T-helper 1 cell (primary cell): Measurements from ENCODE around the gene NOP9.
"Not testable (repeated sequence)": the region's sequence is repeated elsewhere in the genome, so short reads cannot be mapped to it uniquely, and the experiment has no call there.

Source experiments
- DNase-seq, 5 donors: peaks; one replicate each; pipeline ENCODE4 v3.0.0-alpha.2; 2012 to 2020

The NOP9 gene

DNA sequence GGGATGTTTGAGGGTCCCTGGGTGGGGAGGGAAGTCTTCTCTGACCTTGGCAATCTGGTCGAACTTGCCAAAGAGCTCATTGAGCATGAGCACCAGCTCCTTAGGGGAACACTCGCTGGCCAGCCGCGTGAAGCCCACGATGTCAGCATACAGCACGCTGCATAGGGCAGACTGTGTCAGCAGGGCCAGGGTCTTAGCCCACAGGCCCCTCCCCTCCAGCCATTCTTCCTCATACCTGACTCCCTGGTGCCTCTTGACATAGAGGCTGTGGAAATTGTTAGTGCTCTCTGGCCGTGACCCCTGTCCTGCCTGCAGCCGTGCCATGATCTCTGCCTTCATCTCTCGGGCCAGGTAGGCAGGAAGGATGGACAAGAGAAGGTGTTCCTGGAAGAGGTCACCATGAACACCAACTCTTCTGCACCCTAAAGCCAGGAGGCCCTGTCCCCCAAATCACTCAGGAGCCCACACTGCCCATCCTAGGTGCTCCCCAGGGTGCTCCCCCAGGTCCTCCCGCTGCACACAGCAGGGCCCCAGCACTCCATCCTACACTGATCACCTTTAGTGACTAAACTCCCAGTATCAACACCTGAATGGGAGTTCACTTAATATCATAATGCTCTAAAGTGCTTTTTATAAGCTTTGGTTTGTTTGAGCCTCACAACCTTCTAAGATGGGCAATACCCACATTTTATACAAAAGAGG lies 31.5 kb downstream of the NOP9 start:
- DNase-seq, result no peak

DNA sequence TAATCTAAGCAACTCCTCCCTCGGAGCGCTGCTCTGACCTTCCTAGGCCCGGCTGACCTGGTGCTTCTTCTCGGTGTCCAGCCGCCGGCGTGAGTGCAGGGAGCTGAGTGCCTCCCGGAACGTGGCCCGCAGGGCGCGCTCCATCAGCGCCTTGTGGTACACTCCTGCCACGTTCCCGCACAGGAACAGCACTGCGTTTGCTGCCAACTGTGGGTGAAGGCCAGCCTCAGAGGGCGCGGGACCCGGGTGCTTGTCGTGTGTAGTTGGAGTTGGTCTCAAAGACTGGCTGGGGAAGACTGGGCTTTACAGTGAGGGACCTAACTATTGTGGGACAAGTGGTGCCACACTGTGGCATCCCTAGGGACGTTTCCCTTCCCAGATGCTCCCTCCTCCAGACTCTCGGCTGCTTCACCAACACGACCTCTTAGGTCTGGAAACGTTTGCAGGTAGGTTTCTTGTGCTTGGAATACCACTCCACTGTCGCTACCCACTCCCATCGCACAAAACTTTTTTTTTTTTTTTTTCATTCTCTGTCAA lies 32.1 kb downstream of the NOP9 start:
- DNase-seq, result no peak

DNA sequence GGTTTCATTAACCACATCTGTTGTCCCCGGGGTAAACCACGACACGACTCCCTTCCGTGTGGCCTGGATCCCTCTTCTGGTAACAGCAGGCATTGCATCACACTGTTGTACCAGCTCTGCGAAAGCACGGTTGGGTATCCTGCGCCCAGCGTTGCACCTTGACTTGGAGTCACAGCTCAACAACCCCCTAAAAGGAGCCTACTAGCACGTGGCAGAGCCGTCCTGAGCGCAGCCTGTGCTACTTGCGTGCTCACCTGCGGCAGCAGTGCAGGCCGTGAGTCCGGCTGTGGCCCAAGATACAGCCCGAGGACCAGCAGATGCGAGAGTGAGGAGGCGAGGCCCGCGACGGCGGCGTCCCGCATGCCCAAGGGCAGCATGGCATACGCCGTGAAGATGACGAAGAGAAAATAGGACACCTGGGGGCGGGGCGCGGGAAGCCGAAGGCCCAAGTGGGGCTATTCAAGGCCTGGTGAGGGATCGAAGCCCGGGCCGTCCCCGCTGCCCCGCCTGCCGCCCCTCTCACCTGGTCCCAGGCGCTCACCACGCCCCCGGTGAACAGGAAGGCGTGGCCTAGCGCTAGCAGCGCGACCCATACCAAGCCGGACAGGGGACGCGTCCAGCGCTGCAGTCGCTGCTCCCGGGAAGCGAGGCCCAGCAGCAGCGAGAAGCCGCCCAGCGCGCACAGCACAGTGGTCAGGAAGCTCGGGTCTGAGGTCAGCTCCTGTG lies 32.8 kb downstream of the NOP9 start:
- peak; percentile 63 to 91 (median 79) for DNase-seq

DNA sequence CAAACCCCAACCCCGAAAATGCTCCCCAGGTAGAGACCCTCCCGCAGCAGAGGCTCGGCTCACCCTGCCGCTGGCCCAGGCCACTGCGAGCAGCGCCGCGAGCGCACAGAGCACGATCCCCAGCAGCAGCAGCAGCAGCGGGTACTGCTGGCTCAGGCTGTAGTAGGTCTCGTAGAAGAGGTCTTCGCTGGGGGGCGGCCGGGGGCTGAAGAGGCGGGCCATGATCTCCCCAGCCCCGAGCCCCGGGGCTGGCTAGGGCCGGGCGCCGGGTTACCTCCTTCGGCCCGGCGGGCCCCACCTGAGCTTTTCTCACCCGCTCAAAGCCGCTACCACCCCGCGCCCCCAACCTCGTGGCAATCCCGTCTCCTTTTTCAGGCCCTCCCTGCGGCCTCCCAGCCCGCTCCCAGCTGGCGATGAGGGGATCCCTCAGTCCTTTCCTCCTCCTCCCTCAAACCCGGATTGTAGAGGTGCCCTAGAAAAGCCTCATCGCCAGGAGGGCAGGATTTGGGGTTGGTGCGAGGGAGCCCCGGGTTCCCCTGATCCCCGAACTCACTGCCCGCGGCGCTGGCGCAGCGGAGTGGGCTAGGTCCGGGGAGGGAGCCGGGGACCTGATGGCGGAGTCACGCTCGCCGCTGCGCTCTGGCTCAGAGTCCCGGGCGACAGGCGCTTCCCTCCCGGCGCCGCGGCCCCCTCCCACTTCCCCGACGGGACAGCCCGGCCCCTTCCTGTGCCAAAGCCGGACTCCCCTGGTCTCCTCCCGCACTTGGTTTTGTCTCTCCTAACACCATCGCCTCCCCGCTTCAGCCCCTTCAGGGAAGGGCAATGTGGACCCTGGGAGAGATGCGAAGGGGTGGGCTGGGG lies 35.0 kb downstream of the NOP9 start, which contains the start of gene ADCY4:
ADCY4 (minus strand) TSS at position 641 of the 861 bp plus-strand sequence; CDS start at position 222, 419 bp downstream.
- DNase-seq, result no peak

DNA sequence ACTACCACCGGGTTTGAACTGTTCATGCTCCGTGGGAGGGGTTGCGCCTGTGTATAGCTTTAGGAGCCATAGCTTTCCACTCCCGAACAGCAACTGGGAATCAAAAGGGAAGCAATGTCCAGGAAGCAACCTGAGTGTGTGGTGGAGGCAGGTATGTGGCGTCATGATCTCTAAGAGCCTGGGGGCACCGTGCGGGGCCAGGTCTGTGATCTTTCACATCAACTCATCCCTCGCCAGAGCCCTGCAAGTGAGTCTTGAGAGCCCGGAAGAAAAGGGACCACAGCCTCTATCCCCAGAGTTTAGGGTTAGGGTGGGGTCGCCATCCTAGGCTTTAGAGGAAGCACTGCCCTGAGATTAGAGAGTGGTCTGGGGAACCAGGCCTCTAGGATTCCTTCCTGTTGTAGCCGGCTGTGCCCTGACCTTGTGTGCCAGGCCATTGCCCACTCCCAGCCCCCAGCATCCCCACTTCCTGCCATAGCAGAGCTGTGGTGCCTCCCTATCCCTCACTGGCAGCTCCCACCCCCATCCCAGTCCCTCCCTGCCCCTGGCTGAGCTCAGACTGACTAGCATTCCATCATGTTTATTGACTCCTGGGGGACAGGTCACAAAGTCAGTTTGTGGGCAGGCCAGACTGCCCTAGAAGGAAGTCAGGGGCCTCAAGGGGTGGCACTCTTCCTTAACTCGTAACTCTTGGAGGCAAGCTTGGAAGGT lies 36.0 kb downstream of the NOP9 start:
- no peak for DNase-seq

DNA sequence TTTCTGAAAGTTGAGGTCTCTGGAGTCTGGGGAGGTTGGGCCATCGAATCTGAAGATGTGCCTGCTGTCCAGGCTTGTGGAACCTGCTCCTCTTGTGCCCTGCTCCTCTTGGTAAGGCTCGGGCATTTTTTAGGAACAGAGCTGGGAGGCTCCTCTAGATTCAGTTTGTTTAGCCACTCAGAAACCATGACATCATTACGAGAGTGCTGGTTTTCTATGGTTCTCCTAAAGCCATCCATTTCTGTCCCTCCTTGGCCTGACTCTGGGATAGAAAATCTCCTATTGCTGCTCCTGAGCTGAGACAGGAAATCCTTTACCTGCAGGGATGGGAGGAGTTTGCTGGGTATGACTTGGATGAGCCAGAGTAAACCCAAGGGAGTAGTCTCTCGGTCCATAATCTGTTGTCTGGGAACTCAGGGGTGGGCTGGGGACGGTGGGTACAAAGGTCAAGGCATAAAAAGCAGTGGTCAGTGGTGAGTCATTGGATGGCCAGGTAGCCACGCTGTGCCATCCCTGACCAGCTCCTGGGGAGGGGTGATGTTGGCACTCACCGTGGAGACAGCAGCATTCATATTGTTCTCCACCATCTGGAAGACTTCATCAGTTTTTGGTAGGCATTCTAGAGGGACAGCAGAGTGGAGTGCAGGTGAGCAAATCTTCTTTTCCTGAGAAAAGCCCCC lies 37.6 kb downstream of the NOP9 start:
- DNase-seq, result no peak

DNA sequence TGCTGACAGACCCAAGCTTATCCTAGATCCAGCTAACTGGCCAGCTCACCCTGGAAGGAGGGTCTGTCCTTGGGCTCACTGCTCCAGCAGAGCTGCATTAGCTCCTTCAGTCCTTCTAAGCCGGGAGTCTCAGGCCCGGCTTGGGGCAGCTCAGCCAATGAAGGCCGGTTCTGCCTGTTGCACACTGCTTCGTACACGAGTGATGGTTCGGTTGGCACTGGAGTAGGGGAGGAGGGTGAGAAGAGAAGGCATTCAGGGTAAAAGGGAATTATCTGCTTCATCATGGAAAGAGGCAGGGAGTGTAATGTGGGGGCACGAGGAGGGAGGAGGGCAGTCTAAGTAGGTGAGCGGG lies 38.1 kb downstream of the NOP9 start:
- no peak for DNase-seq

DNA sequence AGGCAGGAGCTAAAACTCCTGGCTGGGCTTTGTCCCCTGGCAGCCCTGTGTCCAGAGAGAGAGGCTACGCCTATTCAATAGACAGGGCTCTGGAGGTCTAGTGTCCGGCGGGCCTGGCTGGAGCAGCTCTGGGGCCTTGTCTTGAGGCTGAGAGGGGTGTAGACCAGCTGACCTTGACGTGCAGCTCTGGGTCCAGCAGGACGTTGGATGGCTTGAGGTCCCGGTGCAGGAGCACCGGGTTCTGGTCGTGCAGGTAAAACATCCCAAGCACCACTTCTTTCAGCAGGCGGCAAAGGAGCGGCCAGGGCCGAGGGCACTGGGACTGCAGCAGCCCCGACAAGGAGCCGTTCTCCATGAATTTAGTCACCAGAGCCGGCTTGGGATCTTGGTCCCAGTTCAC lies 39.2 kb downstream of the NOP9 start:
- no peak for DNase-seq

DNA sequence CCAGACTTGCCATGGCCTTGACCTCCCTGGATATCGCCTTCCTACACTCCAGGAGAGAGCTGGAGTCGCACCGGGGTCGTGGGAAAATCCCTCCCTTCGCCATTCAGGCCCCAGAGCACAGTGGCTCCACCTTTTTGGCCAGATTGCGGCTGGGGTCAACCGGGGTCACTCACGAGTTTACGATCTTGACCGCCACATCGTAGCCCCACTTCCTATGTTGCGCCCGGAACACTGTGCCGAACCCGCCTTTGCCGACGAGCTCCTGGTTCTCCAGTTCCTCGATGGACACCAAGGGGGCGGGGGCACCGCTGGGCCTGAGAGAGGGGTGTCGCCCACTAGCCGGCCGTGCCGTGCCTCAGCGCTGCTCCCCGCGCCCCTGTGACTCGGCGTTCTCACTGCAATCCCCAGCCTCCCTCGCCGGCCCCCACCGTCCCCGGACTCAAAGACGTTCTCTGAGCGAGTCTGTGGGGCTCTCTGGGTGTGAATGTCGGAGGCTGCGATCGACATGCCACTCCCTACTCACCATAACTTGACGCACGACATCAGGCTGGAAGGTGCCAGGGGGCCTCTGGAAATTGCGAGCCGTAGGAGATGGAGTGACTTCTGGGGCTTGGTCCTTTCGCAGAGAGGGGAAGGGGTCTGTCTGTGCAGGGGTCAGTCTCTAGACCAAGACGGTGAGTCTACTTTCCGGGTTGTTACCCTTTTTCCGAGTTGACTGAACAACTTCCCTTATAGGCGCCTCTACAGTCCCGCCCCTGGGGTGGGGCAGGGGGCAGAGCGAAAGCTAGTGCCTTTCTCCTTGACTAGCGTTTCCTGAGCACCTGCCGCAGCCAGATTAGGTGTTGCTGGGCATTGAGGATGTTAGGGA lies 39.9 kb downstream of the NOP9 start, which contains the start of gene RIPK3:
RIPK3 (minus strand) TSS at position 708 of the 868 bp plus-strand sequence; CDS start at position 543, 165 bp downstream.
- peak in 4 of 5 donors; percentile 39 to 71 (median 54) for DNase-seq

DNA sequence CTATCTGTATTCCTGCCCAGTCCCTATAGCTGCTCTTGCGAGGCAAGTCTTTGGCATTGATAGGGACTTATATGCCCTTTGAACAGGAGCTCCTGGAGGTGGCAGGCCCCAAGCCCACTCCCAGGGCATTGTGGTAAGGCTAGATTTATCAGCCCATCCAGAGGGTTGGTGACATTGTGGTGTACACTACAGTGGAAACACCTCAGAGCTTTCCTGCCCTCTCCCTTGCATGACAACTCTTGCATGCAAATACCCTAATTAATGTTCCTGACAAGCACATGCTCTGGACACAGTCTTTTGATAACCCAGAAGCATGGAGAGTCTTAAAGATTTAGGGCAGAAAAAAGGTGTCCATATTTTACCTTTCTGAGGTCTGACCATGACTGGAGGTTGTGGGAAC lies 41.0 kb downstream of the NOP9 start:
- no peak for DNase-seq

DNA sequence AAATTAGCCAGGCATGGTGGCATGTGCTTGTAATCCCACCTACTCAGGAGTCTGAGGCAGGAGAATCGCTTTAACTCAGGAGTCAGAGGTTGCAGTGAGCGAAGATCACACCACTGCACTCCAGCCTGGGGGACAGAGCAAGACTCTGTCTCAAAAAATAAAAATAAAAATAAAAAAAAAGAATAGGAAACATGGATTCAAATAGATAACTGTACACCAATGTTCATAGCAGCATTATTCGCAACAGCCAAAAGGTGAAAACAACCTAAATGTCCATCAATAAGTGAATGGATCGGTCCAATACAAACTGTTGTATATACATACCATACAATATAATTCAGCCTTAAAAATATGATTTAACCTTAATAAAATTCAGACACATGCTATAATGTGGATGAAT lies 43.2 kb downstream of the NOP9 start:
- DNase-seq, result no peak

DNA sequence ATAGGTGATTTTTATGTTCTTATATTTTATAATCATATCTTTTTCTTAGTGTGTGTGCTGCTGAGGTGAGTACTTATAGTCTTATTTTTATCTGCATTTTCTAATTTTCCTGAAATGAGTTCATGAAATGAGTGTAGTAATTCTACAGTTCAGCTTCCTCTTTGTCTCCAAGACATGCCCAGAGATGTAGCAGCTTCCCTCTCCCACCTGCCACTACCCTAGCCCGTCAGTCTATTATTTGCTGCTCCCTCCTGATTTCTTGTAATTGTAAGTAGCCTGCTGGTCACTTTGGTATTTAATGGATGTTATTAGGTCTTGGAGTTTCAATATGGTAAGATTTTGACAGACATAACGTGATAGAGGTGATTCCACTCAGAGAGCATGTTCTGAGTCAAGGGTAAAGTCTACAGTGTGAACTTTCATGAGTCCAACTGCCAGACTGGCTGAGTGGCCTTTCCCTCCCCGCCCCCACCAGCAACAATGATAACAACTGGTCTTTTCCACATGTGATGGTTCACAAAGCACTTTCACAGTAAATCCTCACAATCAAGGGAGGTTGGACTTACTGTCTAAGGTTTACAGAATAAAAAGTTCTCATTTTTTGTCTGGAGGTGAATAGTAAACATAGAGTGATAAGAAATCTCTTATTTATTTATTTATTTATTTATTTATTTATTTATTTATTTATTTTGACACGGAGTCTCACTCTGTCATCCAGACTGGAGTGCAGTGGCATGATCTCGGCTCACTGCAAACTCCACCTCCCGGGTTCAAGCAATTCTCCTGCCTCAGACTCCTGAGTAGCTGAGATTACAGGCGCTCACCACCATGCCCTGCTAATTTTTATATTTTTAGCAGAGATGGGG lies 44.4 kb downstream of the NOP9 start:
- no peak for DNase-seq

DNA sequence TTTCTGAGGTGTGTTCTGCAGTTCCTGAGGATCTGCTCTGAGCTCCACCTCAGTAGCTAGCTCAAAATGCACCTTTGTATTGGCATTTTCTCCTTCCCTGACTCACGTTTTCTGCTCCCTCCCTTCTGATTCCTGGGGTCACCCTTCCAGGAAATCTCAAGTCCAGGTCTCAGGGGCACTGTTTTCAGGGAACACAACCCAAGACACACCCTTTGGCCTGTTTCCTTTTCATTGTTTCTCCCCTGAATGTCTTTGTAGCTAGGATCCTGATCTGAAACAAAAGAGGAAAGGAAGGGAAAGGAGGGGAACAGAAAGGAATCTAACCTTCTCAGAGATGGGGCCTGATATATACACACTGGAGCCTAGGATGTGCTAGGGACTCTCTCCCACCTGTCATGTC lies 47.5 kb downstream of the NOP9 start:
- DNase-seq, result no peak

DNA sequence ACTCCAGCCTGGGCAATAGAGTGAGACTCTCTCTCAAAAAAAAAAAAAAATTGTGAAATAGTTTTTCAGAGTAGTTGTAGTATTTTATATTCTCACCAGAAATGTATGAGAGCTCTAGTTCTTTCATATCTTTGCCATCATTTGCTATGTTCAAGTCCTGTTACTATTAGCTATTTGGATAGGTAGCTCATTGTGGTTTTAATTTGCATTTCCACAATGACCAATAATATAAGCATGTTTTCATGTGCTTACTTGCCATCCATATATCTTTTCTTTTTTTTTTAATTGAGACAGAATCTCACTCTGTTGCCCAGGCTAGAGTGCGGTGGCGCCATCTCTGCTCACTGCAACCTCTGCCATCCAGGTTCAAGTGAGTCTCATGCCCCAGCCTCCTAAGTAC lies 48.5 kb downstream of the NOP9 start:
- DNase-seq, result no peak

DNA sequence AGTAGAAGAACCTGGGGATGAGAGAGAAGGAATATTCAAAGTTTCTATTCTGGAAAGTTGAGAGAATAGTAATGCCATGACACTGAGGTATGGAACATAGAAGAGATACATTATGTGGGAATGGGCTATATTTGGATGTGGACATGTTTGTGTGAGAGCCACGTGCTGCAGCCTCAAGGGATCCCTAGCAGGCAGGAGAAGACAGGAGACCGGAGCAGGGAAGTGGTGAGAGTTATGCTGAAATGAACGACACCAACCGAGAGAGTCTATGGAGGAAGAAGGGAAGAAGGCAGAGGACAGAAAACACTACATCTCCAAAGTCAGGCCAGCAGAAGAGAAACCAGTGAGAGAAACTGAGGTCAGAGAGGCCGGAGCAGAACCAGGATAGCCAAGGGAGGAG lies 50.1 kb downstream of the NOP9 start:
- DNase-seq, result no peak

DNA sequence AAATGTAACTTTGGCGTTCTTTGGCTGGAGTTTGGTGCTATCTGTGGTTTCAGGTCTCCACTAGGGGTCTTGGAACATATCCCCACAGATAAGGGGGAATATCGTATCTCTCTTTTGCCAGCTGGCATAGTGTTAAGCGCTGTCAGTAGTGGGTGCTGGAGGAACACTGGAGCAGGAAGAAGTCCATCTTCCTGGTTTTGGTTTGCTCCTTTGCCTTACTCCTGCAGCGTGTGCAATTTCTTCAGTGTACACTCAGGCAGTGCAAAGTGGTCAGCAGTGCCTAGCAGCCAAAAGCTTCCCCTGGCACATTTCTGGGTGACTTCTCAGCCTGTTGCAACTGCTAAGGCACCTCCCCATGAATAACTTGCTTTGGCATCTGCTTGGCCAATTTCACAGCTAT lies 51.9 kb downstream of the NOP9 start:
- no peak for DNase-seq

DNA sequence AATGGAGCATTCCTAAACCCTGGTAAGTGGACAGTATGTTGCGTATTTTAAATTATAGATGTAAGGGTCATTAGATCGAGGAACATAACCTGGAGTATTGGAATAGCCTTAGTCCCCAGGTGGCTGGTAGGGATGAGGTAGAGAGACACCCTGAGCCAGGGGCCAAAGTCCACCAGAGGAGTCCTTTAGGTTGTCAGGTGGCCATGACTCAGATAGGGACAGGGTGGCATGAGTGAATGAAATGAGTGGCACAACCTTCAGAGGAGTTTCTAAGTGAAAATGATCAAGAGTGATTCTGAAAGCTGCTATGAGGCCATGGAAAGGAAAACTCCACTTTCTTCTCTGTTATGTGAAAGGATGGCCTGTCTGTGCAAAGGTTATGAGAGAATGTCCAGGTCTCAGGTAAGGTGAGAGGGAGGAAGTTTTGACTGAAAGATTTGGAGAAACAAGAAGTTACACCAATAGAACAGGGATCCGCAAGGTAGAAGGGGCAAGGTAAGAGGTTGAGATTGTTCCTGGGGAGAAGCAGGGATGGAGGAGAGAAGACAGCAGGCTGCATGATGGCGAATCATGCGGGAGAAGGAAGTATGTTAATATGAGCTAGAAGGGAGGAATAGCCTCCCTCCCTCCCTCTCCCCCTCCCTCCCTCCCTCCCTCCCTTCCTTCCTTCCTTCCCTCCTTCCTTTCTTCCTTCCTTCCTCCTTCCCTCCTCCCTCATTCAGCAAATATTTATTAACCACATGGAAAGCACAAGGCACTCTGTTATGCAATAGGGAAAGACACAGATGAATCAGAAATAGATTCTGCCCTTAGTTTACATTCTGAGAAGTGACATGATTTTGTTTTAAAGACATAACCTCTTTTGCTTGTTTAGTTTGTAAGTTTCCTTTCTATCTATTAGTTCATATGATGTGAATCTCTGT lies 54.2 kb downstream of the NOP9 start:
- DNase-seq, result no peak

DNA sequence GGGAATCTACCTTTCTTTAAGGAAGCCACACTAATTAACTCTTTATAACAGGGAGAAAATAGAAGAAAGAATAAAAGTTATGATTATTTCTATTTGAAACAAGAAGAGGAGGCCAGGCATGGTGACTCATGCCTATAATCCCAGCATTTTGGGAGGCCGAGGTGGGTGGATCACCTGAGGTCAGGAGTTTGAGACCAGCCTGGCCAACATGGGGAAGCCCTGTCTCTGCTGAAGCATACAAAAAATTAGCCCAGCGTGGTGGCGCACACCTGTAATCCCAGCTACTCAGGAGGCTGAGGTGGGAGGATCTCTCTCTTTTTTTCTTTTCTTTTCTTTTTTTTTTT lies 54.8 kb downstream of the NOP9 start:
- DNase-seq, result not testable (repeated sequence)

DNA sequence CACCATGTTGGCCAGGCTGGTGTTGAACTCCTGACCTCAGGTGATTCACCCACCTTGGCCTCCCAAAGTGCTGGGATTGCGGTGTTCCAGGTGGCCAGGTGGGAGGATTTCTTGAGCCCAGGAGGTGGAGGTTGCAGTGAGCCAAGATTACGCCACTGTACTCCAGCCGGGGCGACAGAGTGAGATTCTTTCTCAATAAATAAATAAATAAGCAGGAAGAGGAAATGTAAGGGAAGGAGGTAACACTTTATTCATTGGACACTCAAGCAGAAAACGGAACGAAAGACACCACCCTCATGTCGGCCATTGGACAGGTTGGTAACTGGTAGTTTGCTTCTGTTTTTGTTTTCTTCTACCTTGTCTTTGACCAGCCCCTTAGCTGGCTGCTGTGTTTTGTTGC lies 55.4 kb downstream of the NOP9 start:
- no peak for DNase-seq
